GM10266 (cell line): ENCODE results near the gene WASF3.

Experiments used
- DNase-seq: peaks from one replicate; pipeline ENCODE4 v3.0.0; 2012; ENCODE audit errors: extremely low spot score
- CTCF ChIP-seq: IDR thresholded peaks from 2 replicates; pipeline ENCODE4 v1.5.1; 2012; ENCODE audit warnings: mild to moderate bottlenecking, low read depth; ENCODE audit not compliant: control insufficient read depth, insufficient read depth; ENCODE audit errors: missing control alignments

WASF3 gene

GRCh38 chr13:26571518-26571917 is 14.0 kb downstream of the WASF3 start:
- no peak for DNase-seq
- no peak for TF ChIP-seq CTCF

GRCh38 chr13:26575244-26575643 is 17.8 kb downstream of the WASF3 start:
- no peak for TF ChIP-seq CTCF
- no peak for DNase-seq

GRCh38 chr13:26579580-26579979 is 22.1 kb downstream of the WASF3 start:
- no peak for TF ChIP-seq CTCF
- DNase-seq = no peak

GRCh38 chr13:26583662-26584061 is 26.2 kb downstream of the WASF3 start:
- TF ChIP-seq CTCF = no peak
- DNase-seq = no peak

GRCh38 chr13:26584713-26585112 is 27.2 kb downstream of the WASF3 start:
- no peak for TF ChIP-seq CTCF
- DNase-seq = no peak

- no peak for TF ChIP-seq CTCF
- no peak for DNase-seq
These were observed 27.7 kb downstream of the WASF3 start for GRCh38 chr13:26585136-26585535.

GRCh38 chr13:26587251-26587650 is 29.8 kb downstream of the WASF3 start:
- no peak for DNase-seq

More at GRCh38 chr13:26587251-26587650, 29.8 kb downstream of the WASF3 start:
- TF ChIP-seq CTCF = no peak
